ENCODE data around the gene SLC22A7. TPM values are rescaled to one million over a fixed set of nuclear protein-coding genes. Genes with fewer than 3 reads are reported as not detected.

The SLC22A7 gene
- total RNA-seq, 1 donor from 2014 or later = 0.37 TPM

DNA sequence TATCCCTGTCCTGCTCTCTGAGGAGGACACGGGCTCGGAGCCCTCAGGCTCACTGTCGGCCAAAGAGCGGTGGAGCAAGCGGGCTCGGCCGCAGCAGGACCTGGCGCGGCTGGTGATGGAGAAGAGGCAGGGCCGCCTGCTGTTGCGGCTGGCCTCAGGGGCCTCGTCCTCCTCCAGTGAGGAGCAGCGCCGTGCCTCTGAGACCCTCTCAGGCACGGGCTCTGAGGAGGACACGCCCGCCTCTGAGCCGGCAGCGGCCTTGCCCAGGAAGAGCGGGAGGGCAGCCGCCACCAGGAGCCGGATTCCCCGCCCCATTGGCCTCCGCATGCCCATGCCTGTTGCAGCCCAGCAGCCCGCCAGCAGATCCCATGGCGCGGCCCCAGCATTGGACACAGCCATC is 14.2 kb upstream of the SLC22A7 start:
- no peak for DNase-seq (ENCODE audit: low spot score)

DNA sequence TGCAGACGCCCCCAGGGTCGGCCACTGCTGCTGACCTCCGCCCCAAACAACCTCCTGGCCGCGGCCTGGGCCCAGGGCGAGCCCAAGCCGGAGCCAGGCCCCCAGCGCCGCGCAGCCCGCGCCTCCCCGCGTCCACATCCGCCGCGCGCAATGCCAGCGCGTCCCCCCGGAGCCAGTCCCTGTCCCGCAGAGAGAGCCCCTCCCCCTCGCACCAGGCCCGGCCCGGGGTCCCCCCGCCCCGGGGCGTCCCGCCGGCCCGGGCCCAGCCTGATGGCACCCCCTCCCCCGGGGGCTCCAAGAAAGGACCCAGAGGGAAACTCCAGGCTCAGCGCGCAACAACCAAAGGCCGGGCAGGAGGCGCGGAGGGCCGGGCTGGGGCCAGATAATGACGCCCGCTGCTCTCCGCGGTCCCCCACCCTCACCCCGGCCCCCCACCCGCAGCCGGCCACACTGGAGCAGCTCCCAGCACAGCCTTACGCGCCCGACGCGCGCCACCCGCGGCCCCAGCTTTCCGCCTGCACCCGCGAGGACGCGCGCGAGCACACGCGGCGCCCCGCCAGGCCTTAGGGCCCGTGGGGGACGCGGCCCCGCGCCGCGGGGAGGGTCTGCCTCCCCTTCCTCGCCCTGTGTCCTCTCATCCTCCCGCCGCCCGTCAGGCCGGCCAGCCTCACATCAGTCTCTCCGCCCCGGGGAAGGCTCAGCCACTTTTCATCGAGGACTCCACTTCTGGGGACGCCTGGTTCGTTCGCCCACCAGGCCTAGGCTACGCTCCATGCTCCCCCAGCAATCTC is 12.9 kb upstream of the SLC22A7 start:
- DNase-seq (ENCODE audit: low spot score) = no peak

DNA sequence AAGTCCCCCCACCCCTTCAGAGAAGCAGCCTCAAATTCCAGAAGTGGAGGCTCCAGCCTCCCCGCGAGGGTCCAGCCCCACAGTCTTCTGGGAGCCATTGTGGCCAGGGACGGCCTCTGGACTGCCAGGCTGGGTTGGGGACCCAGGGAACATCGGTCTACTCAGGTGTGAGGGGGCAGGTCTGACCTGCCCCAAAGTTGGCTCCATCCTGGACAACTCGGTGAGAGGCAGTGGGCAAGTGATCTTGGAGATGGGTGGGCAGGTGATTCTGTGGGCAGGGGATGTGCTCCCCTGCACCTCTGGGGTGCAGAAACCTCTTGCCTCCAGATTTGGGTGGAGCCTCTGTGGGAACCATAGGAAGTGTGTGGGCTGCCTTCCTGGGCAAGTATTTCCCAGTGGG is 12.2 kb upstream of the SLC22A7 start:
- DNase-seq (ENCODE audit: low spot score) = no peak

DNA sequence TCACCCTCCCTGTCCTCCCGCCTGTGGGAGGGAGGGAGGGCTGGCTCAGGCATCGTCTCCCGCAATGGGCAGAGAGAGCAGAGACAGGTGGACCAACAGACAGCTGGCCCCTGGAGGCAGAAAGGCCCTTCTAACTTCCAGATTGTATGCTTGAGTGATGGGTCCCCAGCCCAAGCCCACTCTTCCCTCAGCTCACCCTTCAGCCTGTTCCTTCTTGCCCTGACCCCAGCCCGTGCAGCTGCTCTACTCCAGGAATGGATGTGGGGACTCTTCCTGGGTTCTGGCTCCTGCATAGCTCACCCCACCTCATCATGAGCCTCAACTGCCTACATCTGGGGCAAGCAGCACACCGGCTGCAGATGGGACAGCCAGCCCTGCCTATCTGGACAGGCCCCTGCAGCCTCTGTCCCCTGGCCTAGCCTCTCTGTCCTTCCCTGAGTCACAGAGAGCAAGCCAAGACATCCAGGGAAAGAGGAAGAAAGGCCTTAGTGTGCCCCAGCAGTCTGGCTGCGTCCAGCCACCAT is 11.5 kb upstream of the SLC22A7 start:
- no peak for DNase-seq (ENCODE audit: low spot score)

DNA sequence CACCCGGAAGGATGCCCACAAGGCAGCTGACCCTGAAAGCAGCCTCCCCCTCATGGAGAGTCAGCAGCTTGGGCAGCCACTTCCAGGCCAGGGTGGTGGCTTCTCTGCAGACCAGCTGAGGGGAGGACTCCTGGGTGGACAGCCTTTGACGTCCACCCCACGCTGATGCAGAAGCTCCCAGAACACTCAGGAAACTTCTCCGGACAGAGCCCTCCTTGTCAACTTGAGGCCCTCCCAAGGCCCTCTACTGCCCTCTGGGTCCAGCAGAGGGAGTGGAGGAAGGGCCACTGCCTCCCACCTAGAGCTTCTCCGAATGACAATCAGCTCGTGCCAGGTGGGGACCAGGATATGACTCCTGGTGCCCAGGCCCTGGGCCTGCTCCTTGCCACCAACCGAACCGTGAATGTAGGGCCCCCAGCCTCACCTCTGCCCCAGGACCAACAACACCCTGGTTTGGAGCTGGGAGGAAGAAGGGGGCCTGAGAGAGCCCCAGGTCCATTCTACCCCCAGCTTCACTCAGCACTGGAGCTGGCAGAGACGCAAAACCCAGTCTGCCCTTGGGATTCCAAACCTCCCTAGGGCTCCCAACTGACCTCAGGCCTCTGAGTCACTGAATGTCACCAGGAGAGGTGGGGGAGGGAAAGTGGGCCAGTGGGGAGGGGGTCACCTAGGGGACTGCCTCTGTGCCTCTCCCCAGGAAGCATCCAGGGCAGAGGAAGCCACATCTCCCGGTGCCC is 10.9 kb upstream of the SLC22A7 start:
- DNase-seq (ENCODE audit: low spot score) = no peak

DNA sequence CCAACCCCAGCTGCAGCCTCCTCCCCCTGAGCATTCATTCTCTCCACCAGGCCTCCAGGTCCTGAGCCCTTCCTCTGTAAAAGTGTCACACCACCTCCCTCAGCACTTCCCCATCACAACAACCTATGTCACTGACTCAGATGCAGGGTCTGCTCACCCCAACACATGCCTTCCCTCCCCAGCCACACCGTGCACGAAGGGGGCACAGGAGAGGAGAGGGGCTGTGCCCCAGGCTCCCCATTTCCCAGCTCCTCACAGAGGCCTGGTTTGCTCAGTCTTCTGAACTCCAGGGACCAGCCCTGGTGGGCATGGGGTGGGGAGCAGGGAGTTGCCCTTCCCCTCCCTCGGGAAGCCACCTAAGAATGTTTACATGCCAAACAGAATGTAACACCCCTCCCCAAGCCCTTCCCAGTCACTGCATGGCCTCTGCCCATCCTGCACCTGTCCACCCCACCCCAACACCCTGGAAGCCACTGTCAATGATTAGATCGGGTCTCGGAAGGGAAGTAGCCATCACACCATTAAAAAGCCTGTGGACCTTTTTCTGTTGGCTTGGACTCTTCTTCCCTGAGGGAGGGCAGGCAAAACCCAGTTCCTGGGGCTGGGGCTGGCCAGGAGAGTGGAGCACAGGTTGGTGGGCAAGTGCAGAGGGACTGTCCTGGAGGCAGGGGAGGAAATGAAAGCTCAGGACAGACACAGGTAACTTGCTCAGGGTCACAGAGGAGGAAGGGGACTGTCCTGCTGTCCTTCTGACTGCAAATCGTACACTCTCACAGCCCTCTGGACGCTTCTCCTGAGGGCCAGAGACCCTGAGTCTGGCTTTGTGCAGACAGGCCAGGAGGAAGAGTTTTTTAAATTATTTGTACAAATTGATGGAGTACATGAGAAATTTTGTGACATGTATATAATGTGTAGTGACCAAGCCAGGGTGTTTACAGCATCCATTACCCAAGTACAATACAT is 10.1 kb upstream of the SLC22A7 start:
- DNase-seq (ENCODE audit: low spot score) = no peak

DNA sequence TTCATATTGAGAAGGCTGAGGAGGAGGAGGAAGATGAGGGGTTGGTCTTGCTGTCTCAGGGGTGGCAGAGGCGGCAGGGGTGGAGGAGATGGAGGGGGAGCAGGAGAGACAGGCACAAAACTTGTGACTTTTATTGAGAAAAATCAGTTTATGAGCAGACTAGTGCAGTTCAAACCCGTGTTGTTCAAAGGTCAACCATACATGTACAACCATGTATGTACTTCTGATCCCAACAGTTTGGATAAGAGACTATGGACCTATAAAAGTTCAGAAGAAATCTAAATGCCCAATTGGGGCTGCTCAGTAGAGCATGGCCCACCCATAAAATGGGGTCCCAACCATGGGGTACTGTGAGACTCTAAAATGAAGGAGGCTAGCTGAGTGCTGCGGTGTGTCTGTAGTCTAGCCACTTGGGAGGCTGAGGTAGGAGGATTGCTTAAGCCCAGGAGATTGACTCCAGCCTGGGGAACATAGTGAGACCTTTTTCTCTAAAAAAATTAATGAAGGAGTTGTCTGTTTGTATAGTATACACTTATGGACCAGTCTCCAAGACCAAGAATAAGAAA is 7.6 kb upstream of the SLC22A7 start:
- no peak for DNase-seq (ENCODE audit: low spot score)

DNA sequence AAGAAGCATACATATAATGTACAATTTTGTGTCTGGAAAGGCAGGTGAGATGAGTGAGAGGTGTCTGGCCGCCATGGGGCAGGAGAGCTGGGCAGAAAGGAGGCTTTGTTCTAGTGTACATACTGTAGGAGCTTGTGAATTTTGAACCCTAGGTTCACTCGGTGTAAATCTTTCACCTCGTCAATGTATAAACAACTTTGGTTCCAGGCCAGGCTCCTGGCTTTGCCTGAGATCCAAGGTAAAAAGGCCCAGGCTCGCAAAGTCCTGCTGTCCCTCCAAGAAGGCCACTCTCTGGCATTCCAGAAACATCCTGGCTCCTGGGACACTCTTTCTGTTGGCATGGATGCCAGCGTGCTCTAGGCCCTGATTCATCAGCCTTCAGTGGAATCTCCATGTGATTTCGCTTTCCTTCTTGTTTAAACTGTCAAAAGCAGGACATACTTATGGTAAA is 7.1 kb upstream of the SLC22A7 start:
- no peak for DNase-seq (ENCODE audit: low spot score)

DNA sequence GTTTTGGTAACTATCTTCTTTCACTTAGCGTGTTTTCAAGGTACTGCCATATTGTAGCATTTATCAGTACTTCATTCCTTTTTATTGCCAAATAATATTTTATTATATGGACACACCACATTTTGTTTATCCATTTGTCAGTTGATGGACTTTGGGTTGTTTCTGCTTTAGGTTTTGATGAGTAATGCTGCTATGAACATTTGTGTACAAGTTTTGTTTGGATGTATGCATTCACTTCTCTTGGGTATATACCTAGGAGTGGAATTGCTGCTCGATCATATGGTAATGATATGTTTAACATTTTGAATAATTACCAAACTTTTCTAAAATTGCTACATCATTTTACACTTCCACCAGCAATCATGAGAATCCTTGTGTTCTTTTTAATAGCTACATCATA is 6.4 kb upstream of the SLC22A7 start:
- no peak for DNase-seq (ENCODE audit: low spot score)

DNA sequence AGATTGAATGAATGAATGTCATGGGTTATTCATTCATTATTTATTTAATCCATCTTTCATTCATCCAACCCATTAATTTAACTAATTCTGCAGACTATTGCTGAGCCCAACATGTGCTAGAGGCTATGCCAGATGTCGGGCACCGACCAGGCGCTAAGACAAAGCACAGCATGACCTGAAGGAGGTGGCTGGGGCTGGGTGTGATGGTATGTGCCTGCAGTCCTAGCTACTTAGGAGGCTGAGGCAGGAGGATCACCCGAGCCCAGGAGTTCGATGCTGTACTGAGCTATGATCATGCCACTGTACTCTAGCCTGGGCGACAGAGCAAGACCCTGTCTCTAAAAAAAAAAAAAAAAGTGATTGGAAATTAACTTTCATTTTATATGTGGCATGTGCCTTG is 5.7 kb upstream of the SLC22A7 start:
- no peak for DNase-seq (ENCODE audit: low spot score)

DNA sequence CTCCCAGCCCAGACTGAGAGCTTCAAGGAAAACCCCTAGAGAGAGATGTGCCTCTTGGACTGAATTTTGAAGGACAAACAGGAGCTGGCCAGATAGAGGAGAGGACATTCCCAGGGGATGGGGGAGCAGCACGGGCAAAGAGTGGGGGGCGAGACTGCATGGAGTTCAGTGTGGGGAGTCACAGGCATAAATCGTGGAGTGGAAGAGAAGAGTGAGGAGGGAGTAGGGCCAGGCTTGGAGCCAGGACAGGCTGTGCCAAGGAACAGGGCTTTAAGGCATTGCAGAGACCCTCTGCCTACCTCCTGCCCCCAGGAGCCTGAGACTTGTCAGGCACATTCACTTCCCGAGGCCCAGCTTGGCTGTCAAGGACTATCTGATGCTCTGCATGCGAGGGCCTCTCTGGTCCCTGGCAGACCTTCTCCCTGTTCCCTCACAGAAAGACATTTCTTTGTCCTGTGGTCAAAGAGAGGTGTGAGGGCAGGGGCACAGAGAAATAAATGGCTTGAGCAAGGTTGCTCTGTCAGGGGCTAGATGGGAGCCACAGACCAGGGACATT is 5.2 kb upstream of the SLC22A7 start:
- no peak for DNase-seq (ENCODE audit: low spot score)

DNA sequence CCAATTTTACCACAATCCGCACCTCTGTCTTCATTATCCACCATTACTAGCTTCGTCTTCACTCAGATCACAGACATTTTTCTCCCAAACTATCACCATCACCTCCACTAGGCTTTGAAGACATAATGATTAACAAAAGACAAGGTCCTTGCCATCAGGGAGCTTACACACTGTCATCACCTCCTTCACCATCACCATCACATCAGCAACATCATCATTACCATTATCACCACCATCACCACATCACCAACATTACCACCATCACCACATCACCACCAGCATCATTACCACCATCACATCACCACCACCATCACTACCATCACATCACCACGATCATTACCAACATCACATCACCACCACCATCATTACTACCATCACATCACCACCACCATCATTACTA is 4.4 kb upstream of the SLC22A7 start:
- DNase-seq (ENCODE audit: low spot score) = no peak

DNA sequence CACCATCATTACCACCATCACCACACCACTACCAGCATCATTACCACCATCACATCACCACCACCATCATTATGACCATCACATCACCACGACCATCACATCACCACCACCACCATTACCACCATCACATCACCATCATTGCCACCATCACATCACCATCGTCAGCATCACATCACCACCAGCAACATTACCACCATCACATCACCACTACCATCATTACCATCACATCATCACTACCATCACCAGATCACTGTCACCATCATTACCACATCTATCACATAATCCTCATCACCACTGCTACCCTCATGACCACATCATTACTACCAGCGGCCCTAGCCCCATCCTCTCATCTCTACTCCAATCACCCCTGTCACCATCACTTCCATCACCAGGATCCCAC is 3.5 kb upstream of the SLC22A7 start:
- DNase-seq (ENCODE audit: low spot score) = no peak

DNA sequence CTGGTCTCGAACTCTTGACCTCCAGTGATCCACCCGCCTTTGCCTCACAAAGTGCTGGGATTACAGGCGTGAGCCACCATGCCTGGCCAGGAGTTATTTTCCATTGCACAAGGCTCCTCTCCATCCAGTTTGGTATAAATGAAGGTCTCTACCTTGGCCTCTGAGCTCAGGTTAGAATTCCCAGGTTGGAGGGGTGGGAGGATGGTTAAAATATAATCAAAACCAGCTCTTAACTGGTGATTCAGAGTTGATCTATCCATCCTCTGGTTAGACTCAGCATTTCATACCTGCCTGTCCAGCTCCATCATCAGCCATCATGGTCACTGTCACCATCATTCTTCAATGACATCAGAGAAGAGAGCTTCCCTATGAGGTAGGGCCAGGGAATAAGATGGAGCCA is 2.6 kb upstream of the SLC22A7 start:
- no peak for DNase-seq (ENCODE audit: low spot score)

DNA sequence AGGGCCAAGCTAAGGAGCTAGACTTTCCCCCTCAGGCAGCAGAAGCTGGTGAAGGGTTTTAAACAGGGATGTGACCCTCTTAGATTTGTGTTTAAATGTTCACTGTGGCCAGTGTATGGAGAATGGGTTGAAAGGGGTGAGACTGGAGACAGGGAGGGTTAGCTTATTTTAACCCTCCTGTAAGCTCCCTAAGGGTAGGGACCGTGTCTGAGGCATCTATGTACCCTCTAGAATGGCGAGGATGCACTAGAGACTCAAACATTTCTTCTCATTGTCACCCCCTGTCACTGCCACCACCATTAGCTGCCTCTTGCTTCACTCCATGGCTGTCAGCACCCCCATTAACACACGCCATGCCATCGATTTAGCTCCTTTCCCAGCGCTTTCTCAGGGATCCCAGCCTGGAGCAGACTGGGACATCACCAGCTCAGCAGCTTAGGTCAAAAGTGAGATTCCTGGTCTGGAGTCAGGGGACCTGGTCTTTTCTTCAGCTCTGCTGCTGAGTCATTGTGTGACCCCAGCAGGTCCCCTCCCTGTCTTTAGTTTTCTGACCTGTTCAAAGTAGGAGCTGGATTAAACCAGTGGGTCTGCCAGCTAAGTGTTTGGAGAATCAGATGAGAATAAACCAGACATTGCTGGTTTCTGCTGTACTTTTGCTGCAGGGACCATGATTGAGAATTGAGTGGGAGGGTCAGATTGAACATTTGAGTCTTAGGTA is 1.1 kb upstream of the SLC22A7 start:
- no peak for DNase-seq (ENCODE audit: low spot score)

DNA sequence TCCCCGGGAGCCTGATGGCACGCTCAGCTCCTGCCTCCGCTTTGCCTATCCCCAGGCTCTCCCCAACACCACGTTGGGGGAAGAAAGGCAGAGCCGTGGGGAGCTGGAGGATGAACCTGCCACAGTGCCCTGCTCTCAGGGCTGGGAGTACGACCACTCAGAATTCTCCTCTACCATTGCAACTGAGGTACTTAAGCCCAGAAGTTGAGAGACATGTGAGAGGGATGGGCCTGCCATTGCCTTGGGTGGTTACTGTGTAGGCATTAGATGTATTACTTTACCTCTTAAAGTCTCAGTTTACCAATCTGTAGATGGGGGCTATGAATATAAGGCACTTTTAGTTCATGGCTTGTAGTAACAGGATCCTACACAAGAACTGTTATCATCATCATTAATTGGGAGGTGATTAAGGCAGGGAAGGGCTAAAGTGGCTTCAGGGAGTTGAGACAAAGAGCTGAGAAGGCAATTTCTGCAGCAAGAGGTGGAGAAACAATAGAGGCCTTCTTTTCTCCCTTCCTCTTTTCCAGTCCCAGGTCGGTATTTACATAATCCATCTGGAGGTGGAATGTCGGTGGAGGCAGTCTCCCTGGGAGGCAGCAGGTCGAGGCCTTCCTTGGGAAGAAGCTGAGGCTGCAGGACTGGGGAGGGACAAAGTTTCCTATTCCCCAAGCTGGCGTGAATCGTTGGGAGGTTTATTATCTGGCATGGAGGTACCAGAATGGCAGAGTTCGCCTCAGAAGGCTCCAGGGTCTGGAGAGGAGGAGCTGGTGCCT is 691 bp downstream of the SLC22A7 start:
- DNase-seq (ENCODE audit: low spot score) = no peak

DNA sequence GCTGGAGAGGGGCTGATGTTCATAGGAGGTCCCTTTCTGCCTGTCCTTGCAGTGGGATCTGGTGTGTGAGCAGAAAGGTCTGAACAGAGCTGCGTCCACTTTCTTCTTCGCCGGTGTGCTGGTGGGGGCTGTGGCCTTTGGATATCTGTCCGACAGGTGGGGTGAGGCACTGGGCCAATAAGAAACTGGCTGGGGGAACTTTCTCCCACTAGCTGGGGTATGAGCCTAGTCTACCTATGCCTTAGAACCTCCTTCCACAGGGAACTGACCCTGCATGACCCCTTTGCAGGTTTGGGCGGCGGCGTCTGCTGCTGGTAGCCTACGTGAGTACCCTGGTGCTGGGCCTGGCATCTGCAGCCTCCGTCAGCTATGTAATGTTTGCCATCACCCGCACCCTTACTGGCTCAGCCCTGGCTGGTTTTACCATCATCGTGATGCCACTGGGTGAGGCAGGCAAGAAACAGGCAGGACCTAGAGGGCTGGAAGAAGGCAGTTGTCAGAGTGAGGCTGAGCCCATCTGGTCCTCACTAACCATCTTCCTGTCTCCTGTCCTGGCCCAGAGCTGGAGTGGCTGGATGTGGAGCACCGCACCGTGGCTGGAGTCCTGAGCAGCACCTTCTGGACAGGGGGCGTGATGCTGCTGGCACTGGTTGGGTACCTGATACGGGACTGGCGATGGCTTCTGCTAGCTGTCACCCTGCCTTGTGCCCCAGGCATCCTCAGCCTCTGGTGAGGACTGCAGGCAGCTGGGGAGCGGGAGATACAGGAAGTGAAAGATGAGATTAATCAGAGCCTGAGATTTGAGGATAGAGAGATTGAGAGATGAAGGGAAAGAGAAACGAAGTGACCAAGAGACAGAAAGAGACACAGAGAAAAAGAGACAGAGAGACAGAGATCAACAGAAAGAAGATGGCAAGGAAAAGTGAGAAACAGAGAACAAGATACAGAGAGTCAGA is 1.6 kb downstream of the SLC22A7 start:
- DNase-seq (ENCODE audit: low spot score) = no peak

DNA sequence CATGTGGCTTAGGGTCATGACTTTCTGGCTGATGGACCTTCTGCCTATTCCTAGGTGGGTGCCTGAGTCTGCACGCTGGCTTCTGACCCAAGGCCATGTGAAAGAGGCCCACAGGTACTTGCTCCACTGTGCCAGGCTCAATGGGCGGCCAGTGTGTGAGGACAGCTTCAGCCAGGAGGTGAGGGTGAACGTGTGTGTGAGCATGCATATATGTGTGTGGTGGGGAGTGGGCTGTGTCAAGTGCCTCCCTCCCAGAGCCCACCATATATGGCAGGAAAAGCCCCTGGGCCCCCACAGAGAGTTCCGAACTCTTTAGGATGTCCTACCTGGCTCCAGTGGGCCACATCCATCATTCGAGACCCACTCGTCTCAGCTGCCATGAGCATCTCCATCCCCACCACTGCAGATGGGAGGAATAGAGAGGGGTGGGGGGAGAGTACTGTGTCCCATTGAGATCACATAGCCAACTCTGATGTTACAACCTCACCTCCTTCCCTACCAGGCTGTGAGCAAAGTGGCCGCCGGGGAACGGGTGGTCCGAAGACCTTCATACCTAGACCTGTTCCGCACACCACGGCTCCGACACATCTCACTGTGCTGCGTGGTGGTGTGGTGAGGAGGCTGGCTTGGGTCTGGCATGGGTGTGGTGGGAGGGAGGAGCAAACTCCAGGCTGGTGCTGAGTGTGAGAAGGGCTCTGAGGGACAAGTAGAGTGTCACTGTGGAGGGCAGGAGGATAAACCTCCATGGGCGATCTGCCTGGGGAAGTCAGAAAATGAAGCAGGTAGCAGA is 3.2 kb downstream of the SLC22A7 start:
- no peak for DNase-seq (ENCODE audit: low spot score)

Data from mucosa of gallbladder (tissue), 1 donor.